ENCODE data around the gene LY6G5B.

The LY6G5B gene

GRCh38 chr6:31713465-31713864 lies 43.7 kb downstream of the LY6G5B start:
- H3K9ac ChIP-seq (ENCODE audit: low read length): no peak overlapping the region
- no peaks in the 10 kb centered on the region for H3K27me3 ChIP-seq (ENCODE audit: control insufficient read depth in 1 of 2, insufficient read depth in 2 of 2, low read length in 2 of 2)
- no peaks in the 10 kb centered on the region for H3K36me3 ChIP-seq (ENCODE audit: insufficient read depth, low read length)
- no peak overlapping the region for H3K4me3 ChIP-seq (ENCODE audit: low read depth in 1 of 2, low read length in 2 of 2)
- H3K27ac ChIP-seq (ENCODE audit: low read depth, low read length): no peak overlapping the region
- no peaks in the 10 kb centered on the region for H3K9me3 ChIP-seq (ENCODE audit: low read length)
- peaks cover 9% of the 10 kb centered on the region for H3K4me1 ChIP-seq (ENCODE audit: insufficient read depth, low read length)

- Histone ChIP-seq H3K27me3 (ENCODE audit: control insufficient read depth in 1 of 2, insufficient read depth in 2 of 2, low read length in 2 of 2) (no peaks in the 10 kb centered on the region), H3K9me3 (ENCODE audit: low read length) (no peaks in the 10 kb centered on the region), H3K9ac (ENCODE audit: low read length) (no peak overlapping the region), H3K36me3 (ENCODE audit: insufficient read depth, low read length) (no peaks in the 10 kb centered on the region), H3K4me1 (ENCODE audit: insufficient read depth, low read length) (peaks cover 9% of the 10 kb centered on the region), H3K4me3 (ENCODE audit: low read depth in 1 of 2, low read length in 2 of 2) (no peak overlapping the region), H3K27ac (ENCODE audit: low read depth, low read length) (no peak overlapping the region)
Measured at GRCh38 chr6:31713991-31714684, 44.4 kb downstream of the LY6G5B start.

GRCh38 chr6:31715022-31715958 lies 45.5 kb downstream of the LY6G5B start, which contains the start of gene LY6G6D:
Gene LY6G6D, plus strand, starts transcription at chr6:31715348. Its CDS starts 8 bp downstream, at chr6:31715356.
- H3K9me3 ChIP-seq (ENCODE audit: low read length): no peaks in the 10 kb centered on the region
- peak within 1 kb of the TSS; percentile 27 for H3K27ac ChIP-seq (ENCODE audit: low read depth, low read length)
- H3K9ac ChIP-seq (ENCODE audit: low read length): no peak within 1 kb of the TSS
- H3K36me3 ChIP-seq (ENCODE audit: insufficient read depth, low read length): no peaks in the 10 kb centered on the region
- H3K4me3 ChIP-seq (ENCODE audit: low read depth in 1 of 2, low read length in 2 of 2): no peak within 1 kb of the TSS
- H3K4me1 ChIP-seq (ENCODE audit: insufficient read depth, low read length): peaks cover 9% of the 10 kb centered on the region
- no peaks in the 10 kb centered on the region for H3K27me3 ChIP-seq (ENCODE audit: control insufficient read depth in 1 of 2, insufficient read depth in 2 of 2, low read length in 2 of 2)

GRCh38 chr6:31717499-31718222 lies 47.9 kb downstream of the LY6G5B start:
- no peak overlapping the region for H3K27ac ChIP-seq (ENCODE audit: low read depth, low read length)
- H3K4me1 ChIP-seq (ENCODE audit: insufficient read depth, low read length): peaks cover 9% of the 10 kb centered on the region

GRCh38 chr6:31718265-31718664 lies 48.5 kb downstream of the LY6G5B start:
- Histone ChIP-seq H3K27me3 (ENCODE audit: control insufficient read depth in 1 of 2, insufficient read depth in 2 of 2, low read length in 2 of 2) (no peaks in the 10 kb centered on the region), H3K4me1 (ENCODE audit: insufficient read depth, low read length) (peaks cover 9% of the 10 kb centered on the region), H3K9ac (ENCODE audit: low read length) (no peak overlapping the region), H3K9me3 (ENCODE audit: low read length) (no peaks in the 10 kb centered on the region), H3K36me3 (ENCODE audit: insufficient read depth, low read length) (no peaks in the 10 kb centered on the region), H3K4me3 (ENCODE audit: low read depth in 1 of 2, low read length in 2 of 2) (no peak overlapping the region), H3K27ac (ENCODE audit: low read depth, low read length) (no peak overlapping the region)

More at GRCh38 chr6:31717499-31718222, 47.9 kb downstream of the LY6G5B start:
- Histone ChIP-seq H3K9ac (ENCODE audit: low read length) (no peak overlapping the region), H3K27me3 (ENCODE audit: control insufficient read depth in 1 of 2, insufficient read depth in 2 of 2, low read length in 2 of 2) (no peaks in the 10 kb centered on the region), H3K4me3 (ENCODE audit: low read depth in 1 of 2, low read length in 2 of 2) (no peak overlapping the region), H3K36me3 (ENCODE audit: insufficient read depth, low read length) (no peaks in the 10 kb centered on the region), H3K9me3 (ENCODE audit: low read length) (no peaks in the 10 kb centered on the region)

GRCh38 chr6:31719001-31719400 lies 49.2 kb downstream of the LY6G5B start:
- Histone ChIP-seq H3K9ac (ENCODE audit: low read length) (no peak overlapping the region), H3K27ac (ENCODE audit: low read depth, low read length) (no peak overlapping the region)

GRCh38 chr6:31720196-31720770 lies 50.5 kb downstream of the LY6G5B start:
- Histone ChIP-seq H3K4me3 (ENCODE audit: low read depth in 1 of 2, low read length in 2 of 2) (no peak overlapping the region), H3K36me3 (ENCODE audit: insufficient read depth, low read length) (no peaks in the 10 kb centered on the region), H3K27ac (ENCODE audit: low read depth, low read length) (no peak overlapping the region), H3K4me1 (ENCODE audit: insufficient read depth, low read length) (peaks cover 4% of the 10 kb centered on the region), H3K27me3 (ENCODE audit: control insufficient read depth in 1 of 2, insufficient read depth in 2 of 2, low read length in 2 of 2) (no peaks in the 10 kb centered on the region), H3K9me3 (ENCODE audit: low read length) (no peaks in the 10 kb centered on the region), H3K9ac (ENCODE audit: low read length) (no peak overlapping the region)

More at GRCh38 chr6:31719001-31719400, 49.2 kb downstream of the LY6G5B start:
- Histone ChIP-seq H3K27me3 (ENCODE audit: control insufficient read depth in 1 of 2, insufficient read depth in 2 of 2, low read length in 2 of 2) (no peaks in the 10 kb centered on the region), H3K9me3 (ENCODE audit: low read length) (no peaks in the 10 kb centered on the region), H3K36me3 (ENCODE audit: insufficient read depth, low read length) (no peaks in the 10 kb centered on the region), H3K4me3 (ENCODE audit: low read depth in 1 of 2, low read length in 2 of 2) (no peak overlapping the region), H3K4me1 (ENCODE audit: insufficient read depth, low read length) (peaks cover 9% of the 10 kb centered on the region)

- Histone ChIP-seq H3K36me3 (ENCODE audit: insufficient read depth, low read length) (peaks cover 7% of the 10 kb centered on the region), H3K4me1 (ENCODE audit: insufficient read depth, low read length) (no peaks in the 10 kb centered on the region), H3K9ac (ENCODE audit: low read length) (no peak within 1 kb of the TSS), H3K9me3 (ENCODE audit: low read length) (no peaks in the 10 kb centered on the region), H3K4me3 (ENCODE audit: low read depth in 1 of 2, low read length in 2 of 2) (no peak within 1 kb of the TSS), H3K27me3 (ENCODE audit: control insufficient read depth in 1 of 2, insufficient read depth in 2 of 2, low read length in 2 of 2) (no peaks in the 10 kb centered on the region), H3K27ac (ENCODE audit: low read depth, low read length) (no peak within 1 kb of the TSS)
Measured at GRCh38 chr6:31721351-31722020, 51.7 kb downstream of the LY6G5B start, which contains the start of gene LY6G6C. Gene LY6G6C, minus strand, starts transcription at chr6:31721746. Its CDS starts 67 bp downstream, at chr6:31721679.

- no peaks in the 10 kb centered on the region for H3K4me1 ChIP-seq (ENCODE audit: insufficient read depth, low read length)
- H3K9me3 ChIP-seq (ENCODE audit: low read length): no peaks in the 10 kb centered on the region
- no peak overlapping the region for H3K9ac ChIP-seq (ENCODE audit: low read length)
- H3K27me3 ChIP-seq (ENCODE audit: control insufficient read depth in 1 of 2, insufficient read depth in 2 of 2, low read length in 2 of 2): no peaks in the 10 kb centered on the region
- H3K36me3 ChIP-seq (ENCODE audit: insufficient read depth, low read length): peaks cover 14% of the 10 kb centered on the region
- no peak overlapping the region for H3K4me3 ChIP-seq (ENCODE audit: low read depth in 1 of 2, low read length in 2 of 2)
- H3K27ac ChIP-seq (ENCODE audit: low read depth, low read length): no peak overlapping the region
Measured at GRCh38 chr6:31722173-31722572, 52.4 kb downstream of the LY6G5B start.
